Measurements from ENCODE around the gene DISC1.

The DISC1 gene

DNA sequence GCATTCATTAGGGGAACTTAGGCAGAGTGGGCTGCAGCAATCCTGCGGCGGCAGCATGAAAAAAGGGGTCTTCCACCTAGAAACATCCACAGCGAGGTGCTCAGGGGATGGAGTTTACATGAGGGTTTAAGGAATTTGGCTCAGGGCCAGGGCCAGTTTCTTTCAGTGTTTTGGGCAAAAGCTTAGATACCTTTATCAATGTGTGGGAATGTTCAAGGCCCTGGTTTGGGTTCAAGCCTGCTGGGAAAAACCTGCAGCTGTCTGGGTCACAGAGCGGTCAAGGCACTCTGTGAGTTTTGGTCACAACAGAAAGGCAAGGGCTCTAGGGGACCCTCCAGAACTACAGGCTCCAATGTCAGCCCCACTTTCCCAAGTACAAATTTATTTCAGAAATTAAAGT, 230.3 kb downstream of the DISC1 start:
- Mint-ChIP-seq H3K4me3 (no peak overlapping the region), H3K4me1 (peaks cover 17% of the 10 kb centered on the region), H3K36me3 (ENCODE audit: low read depth) (no peaks in the 10 kb centered on the region), H3K27ac (no peak overlapping the region), H3K9me3 (no peaks in the 10 kb centered on the region), H3K27me3 (ENCODE audit: low read depth, poor library complexity) (peaks cover 2% of the 10 kb centered on the region)
- TF ChIP-seq, protein P1, sequence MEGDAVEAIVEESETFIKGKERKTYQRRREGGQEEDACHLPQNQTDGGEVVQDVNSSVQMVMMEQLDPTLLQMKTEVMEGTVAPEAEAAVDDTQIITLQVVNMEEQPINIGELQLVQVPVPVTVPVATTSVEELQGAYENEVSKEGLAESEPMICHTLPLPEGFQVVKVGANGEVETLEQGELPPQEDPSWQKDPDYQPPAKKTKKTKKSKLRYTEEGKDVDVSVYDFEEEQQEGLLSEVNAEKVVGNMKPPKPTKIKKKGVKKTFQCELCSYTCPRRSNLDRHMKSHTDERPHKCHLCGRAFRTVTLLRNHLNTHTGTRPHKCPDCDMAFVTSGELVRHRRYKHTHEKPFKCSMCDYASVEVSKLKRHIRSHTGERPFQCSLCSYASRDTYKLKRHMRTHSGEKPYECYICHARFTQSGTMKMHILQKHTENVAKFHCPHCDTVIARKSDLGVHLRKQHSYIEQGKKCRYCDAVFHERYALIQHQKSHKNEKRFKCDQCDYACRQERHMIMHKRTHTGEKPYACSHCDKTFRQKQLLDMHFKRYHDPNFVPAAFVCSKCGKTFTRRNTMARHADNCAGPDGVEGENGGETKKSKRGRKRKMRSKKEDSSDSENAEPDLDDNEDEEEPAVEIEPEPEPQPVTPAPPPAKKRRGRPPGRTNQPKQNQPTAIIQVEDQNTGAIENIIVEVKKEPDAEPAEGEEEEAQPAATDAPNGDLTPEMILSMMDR (IDR thresholded peaks at IDR 0.05): no peak
- no peak for DNase-seq

DNA sequence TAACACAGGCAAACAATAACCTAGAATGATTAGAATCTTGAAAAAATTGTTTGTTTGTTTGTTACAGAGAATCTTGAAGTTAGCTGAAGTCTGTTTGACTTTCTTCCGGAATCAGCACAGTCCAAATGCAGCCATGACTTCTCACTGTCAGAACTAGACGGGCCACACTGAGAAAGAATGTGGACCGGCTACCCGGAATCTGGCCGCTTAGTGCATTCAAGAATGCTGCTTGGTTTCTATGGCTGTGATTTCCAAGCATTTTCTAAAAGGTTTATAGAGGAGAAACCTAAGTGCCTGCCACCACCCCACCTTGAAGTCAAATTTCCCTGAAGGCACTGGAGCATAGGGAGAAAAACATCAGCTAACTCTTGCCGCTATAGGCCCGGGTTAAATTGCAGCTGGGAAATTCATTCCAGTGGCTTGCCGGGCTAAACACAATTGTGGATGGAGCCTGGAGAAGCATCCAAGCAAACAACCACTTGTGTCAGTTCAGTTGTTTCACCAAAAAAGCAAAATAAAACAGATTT, 231.1 kb downstream of the DISC1 start:
- Mint-ChIP-seq H3K4me3 (no peak overlapping the region), H3K27ac (no peak overlapping the region), H3K4me1 (peaks cover 17% of the 10 kb centered on the region), H3K36me3 (ENCODE audit: low read depth) (no peaks in the 10 kb centered on the region), H3K9me3 (no peaks in the 10 kb centered on the region), H3K27me3 (ENCODE audit: low read depth, poor library complexity) (peaks cover 2% of the 10 kb centered on the region)
- TF ChIP-seq, protein P1 (IDR thresholded peaks at IDR 0.05): no peak
- no peak for DNase-seq

- Mint-ChIP-seq H3K4me1 (peaks cover 17% of the 10 kb centered on the region), H3K9me3 (no peaks in the 10 kb centered on the region), H3K36me3 (ENCODE audit: low read depth) (no peaks in the 10 kb centered on the region), H3K4me3 (no peak overlapping the region), H3K27ac (no peak overlapping the region), H3K27me3 (ENCODE audit: low read depth, poor library complexity) (peaks cover 2% of the 10 kb centered on the region)
- DNase-seq: no peak
- TF ChIP-seq, protein P1 (IDR thresholded peaks at IDR 0.05): no peak
These were observed 233.9 kb downstream of the DISC1 start for GRCh38 chr1:231860221-231861088.

DNA sequence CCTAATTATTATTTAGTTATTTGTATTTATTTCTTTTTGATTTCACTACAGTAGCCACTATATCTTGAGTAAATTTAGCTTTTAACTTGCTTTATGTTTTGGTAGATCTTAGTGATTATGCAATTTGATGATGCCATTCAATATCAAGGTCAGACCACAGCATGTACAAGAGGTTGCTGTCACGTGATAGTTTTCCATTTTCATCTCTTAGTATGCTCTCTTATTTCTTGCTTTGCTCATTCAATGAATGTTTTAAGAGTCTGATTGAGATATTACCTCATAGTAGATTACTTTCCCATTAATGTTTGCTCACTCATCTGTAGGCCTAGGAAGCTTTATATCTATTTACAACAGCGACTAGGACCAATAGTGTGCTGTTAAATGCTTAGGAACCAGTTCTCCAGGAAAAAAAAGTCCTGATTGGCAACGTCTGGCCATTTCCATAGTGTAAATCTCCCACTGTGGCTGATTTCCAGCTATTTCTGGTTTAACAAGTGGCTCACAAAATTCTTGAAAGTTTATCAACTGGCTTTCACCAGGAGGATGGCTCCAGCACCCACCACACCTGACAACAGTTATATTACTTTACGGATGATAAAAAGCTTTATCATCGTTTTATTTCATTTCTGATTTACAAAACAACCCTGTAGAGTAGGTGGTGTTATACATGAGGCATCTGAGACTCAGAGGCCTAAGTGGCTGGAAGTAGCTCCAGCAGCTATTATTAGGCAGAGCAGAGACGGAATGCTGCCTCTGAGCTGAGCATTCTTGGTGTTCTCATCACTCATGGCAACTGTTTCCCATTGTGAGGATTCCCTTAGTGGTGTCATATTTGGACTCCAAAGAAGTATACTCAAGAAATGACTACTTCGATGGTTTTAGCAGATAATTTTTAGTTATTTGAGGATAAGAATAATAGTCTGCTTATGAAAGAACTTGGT, 235.2 kb downstream of the DISC1 start:
- no peaks in the 10 kb centered on the region for H3K9me3 Mint-ChIP-seq
- TF ChIP-seq, protein P1 (IDR thresholded peaks at IDR 0.05): no peak
- no peaks in the 10 kb centered on the region for H3K36me3 Mint-ChIP-seq (ENCODE audit: low read depth)
- no peak for DNase-seq
- H3K4me3 Mint-ChIP-seq: no peak overlapping the region
- no peak overlapping the region for H3K27ac Mint-ChIP-seq
- no peaks in the 10 kb centered on the region for H3K27me3 Mint-ChIP-seq (ENCODE audit: low read depth, poor library complexity)
- peaks cover 12% of the 10 kb centered on the region for H3K4me1 Mint-ChIP-seq

DNA sequence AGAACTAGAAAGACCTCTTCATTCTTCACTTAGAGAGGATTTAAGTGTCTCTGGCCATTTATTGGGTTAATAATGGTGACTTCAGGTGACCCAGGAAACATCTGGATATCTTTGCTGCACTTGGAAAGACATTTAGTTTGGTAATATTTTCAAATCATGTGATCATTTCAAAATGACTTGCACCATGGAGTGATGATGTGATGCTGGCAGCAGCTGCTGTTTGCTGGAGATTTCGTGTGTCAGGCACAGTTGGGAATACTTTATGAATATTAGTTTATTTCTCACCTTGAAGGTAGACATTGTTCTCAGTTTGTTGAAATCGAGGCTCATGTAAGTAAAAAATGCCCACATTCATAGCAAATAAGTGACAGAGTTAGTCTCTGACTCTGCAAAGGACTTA, 236.0 kb downstream of the DISC1 start:
- Mint-ChIP-seq H3K9me3 (no peaks in the 10 kb centered on the region), H3K4me1 (peaks cover 12% of the 10 kb centered on the region), H3K27ac (no peak overlapping the region), H3K36me3 (ENCODE audit: low read depth) (no peaks in the 10 kb centered on the region), H3K27me3 (ENCODE audit: low read depth, poor library complexity) (no peaks in the 10 kb centered on the region), H3K4me3 (no peak overlapping the region)
- no peak for DNase-seq
- TF ChIP-seq, protein P1 (IDR thresholded peaks at IDR 0.05): no peak
